NOMO-1 treated with dmso at 0.1 percent for 144 hours (cell line): Measurements from ENCODE around the gene ACTG1.

Experiments
- DNase-seq: peaks from one replicate; lab custom pipeline; 2025; ENCODE audit not compliant: unreplicated experiment; lab: John Stamatoyannopoulos, UW

Gene ACTG1

DNA sequence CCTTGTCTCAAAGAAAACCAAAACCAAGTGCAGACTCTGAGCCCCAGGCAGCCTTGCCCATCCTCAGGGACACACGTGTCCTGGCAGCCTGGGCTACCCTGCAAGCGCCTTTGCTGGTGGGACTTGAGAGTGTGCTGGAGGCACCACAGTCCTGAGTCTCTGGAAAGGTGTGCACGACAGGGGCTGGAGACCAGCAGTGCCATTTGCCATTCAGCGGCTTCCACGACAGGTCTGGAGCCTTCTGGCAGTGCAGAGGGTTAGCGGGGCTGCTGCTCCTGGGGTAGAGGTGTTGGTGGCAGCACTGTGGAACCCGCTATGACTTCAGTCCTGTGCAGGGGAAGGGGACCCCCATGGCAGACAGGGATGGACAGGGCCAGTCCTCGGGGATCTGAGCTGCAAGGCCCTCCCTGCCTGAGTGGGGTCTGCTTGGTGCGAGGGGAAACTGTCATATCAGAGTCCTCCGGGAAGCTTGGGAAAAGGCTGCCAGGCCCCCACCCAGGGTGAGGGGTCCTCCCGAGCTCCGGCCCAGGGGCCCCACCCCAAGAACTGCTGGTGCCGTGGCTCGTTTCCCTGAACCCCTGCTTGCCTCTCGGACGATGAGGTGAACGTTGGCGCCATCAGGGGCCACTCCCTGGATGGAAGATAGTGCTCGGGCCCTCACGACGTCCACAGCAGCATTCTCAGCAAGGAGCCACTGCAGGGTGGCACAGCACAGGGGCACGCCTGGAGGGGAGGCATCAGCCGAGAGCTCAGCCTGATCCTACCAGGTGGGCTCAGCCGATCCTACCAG is 32.8 kb upstream of the ACTG1 start:
- DNase-seq: no peak

DNA sequence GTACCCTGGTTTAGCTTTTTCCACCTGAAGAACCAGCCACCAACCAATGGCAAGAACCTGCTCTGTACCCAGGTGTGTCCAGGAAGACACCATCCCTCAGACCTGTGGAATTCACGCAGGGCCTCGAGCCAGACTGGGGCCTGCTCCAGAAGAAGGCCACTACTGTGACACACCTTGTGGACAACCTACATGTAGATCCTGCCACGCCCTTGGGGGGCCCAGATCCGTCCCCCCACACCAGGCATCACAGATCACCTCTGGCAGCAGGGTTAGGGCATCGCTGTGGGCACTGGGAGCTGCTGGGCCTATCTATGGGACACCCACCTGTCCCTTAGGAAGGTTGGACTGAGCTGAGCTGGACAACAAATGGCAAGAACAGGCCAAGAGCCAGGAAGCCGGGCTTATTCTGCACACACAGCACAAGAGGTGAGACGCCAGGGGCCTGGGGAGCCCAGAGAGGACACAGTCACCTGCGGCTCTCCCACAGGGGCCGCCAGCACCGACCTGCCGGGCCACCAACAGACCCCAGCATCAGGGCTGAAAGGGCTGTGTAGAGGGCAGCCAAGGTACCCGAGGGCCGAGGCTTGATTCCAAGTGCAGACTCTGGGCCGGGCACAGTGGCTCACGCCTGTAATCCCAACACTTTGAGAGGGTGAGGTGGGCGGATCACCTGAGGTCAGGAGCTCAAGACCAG is 31.8 kb upstream of the ACTG1 start:
- DNase-seq: no peak

- no peak for DNase-seq
Measured at GRCh38 chr17:81543756-81544155, 31.2 kb upstream of the ACTG1 start.

- DNase-seq: no peak
Measured at GRCh38 chr17:81543339-81543675, 30.7 kb upstream of the ACTG1 start.

- no peak for DNase-seq
Measured at GRCh38 chr17:81542431-81543338, 30.1 kb upstream of the ACTG1 start.

- DNase-seq: no peak
Measured at GRCh38 chr17:81541123-81541522, 28.5 kb upstream of the ACTG1 start.

GRCh38 chr17:81540676-81541027 is 28.1 kb upstream of the ACTG1 start:
- DNase-seq: no peak

- DNase-seq: no peak
Measured at GRCh38 chr17:81539961-81540675, 27.5 kb upstream of the ACTG1 start.

DNA sequence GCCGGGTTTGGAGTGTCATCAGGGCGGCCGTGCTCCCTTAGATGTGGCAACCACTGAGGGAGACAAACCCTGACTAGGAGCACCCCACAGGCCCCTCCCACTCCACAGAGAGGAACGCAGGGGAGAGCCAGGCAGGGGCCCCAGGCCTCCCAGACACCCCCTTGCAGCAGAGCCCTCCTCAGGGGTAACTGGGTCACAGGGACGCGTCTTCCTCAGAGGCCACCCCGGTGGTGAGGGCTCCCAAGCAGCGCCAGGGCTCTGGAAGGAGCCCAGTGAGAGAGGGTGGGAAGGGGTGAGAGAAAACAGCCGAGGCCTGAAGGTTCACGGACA is 26.9 kb upstream of the ACTG1 start:
- no peak for DNase-seq

- DNase-seq: no peak
Measured at GRCh38 chr17:81538651-81539570, 26.3 kb upstream of the ACTG1 start.

GRCh38 chr17:81537856-81538555 is 25.4 kb upstream of the ACTG1 start:
- no peak for DNase-seq

DNA sequence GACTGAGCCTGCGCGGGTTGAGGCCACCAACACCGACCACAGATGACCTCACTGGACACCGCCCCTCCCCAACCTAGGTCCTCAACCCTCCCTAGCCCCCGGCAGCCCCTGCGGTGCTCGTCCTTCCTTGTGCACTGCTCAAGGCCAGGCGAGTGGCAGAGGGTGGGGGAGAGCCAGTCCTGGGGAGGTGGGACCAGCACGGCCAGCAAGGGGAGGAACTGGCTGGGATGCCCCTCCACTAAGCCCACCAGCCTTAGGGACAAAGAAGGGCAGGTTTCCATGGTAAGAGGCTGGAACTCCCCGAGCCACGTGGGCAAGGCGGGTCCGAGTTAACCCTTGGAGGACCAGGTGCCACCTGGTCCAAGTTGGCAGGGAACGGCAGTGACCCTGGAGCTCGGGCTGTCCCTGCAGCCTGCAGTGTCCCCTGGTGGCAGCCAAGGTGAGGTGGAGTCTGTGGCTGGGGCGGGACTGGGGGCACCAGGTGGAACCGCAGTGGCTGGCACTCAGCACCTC is 24.8 kb upstream of the ACTG1 start:
- DNase-seq: no peak

DNA sequence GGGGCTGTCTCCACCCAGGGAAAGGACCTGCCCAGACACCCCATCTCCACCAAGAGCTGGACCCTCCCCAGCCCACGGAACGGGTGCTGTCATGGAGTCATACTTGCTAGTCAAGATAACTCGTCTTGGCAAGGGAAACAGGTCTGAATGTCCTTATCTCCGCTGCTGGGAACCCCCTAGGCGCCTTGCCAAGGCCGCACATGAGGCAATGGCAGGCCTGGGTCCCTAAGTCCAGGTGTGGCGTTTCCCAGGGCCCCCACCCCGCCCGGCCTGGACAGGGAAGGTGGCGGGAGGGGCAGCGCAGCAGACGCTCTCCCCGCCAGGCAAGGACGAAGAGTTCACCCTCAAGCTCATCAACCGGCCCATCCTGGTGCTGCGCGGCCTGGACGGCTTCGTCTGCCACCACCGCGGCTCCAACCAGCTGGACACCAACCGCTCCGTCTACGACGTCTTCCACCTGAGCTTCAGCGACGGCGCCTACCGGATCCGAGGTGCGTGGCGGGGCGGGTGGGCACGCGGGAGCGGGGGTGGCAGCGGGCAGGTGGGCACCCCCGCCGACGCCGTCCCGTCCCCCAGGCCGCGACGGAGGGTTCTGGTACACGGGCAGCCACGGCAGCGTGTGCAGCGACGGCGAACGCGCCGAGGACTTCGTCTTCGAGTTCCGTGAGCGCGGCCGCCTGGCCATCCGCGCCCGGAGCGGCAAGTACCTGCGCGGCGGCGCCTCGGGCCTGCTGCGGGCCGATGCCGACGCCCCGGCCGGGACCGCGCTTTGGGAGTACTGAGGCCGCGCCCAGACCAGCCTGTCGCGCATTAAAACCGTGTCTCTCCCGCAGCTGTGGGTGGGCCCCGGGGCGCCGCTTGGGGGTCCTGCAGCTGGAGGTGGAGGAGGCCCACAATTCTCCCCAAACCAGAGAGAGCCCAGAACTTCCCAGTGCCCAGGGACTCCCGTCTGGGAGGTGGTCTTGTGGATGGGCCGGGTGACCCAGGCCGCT is 24.0 kb upstream of the ACTG1 start:
- no peak for DNase-seq

DNA sequence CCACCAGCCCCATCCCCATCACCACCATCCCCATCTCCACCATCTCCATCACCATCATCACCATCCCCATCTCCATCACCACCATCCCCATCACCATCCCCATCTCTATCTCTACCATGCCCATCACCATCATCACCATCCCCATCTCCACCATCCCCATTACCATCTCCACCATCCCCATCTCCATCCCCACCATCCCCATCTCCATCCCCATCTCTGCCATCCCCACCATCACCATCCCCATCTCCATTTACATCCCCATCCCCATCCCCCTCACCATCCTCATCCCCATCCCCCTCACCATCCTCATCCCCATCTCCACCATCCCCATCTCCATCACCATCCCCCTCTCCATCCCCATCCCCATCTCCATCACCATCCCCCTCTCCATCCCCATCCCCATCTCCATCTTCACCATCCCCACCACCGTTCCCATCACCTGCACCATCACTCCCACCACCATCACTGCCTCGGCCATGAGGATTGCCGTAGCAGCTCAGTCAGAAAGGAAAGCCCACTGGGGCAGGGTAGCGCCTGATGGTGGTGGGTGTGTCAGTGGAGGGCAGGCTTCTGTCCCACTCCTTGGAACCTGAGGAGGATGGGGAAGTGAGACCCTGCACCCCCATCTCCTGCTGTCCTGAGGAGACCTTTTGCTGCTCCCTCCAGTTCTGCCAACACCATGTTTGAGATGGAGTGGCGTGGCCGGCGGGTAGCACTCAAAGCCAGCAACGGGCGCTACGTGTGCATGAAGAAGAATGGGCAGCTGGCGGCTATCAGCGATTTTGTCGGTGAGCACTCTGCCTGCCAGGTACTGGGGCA is 23.1 kb upstream of the ACTG1 start:
- DNase-seq: no peak

DNA sequence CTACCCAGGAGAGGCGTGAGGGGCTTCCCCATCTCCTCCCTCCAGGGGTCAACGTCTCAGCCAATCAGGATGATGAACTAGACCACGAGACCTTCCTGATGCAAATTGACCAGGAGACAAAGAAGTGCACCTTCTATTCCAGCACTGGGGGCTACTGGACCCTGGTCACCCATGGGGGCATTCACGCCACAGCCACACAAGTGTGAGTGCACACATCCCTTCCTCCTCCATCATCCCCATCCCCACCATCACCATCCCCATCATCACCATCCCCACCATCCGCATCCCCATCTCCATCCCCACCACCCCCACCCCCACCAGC is 22.4 kb upstream of the ACTG1 start:
- DNase-seq: no peak

DNA sequence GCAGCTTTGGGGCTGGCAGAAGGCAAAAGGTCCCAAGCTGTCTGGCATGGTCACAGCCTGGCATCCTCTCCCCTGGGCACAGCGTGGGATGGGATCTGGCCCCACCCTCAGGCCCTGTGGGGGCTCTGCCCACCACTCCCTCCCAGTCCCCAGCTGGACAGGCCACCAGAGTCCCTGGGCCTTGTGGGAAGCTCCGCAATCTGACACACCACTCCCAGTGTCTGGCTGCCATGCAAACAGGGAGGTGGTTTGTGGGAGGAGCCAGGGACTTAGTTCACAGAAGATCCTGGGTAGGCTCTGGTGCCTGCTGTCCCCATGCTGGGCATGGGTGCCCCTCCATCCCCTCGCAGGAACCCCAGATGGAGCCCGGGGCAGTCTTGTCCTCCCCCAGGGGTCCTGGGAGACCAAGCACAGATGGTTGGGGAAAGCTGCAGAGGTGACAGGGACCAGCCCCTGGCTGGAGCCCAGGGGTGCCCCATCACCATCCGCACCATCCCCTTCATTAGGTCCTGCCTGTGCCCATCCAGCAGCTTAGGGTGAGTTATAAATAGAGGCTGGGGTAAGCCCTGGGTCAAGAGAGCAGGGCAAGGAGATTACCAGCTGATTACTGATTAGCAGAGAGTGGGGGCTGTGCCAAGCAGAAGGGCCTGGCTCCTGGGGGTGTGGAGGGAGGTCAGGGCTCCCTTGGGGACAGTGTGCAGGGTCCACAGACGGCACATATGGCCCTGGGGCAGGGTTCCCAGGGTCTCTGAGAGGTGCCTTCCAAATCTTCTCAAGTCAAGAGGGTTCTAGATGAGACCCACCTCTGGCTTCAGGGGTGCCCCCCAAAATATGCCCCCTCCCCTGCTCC is 21.8 kb upstream of the ACTG1 start:
- DNase-seq: no peak
